ENCODE measurements around the gene PTOV1.

Gene PTOV1

DNA sequence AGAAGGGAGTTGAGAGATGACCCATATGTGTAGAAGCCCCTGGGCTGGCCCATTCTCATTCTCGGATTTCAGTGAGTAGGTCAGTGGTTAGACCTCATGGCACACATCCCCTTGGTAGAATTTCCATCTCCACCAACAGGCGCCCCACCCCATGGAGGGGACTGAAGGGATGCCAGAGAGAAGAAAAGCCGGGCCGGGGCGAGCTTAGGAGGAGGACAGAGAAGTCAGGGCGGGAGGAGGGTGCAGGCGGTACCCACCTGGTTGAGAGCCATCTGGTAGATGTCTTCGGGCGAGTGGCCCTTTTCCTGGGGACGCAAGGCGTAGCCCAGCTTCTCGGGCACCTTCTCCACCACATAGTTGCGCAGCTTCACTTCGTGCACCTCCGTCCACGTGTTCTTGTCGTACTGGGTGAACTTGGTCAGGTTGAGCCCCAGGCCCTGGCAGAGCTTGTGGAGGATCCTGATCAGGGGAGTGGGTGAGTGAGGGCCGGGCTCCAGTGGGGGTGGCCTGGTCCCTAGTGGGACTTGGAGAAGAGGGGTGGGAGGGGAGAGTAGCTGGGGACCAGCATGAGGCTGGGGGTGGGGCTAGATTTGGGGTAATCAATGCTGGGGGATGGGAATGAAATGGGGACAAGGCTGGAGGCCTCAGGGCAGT, 43.2 kb downstream of the PTOV1 start:
- DNase-seq (ENCODE audit: low read depth in 1 of 2, low spot score in 1 of 2) = no peak
- TF ChIP-seq GABPA (IDR thresholded peaks at IDR 0.05; ENCODE audit: low read depth) = no peak
- no peak for TF ChIP-seq REST (IDR thresholded peaks at IDR 0.05; ENCODE audit: insufficient replicate concordance, low read depth)
- no peak for TF ChIP-seq POLR2AphosphoS5 (IDR thresholded peaks at IDR 0.05; ENCODE audit: low read depth)
- TF ChIP-seq SPI1 (IDR thresholded peaks at IDR 0.05; ENCODE audit: borderline replicate concordance, low read depth) = no peak
- TF ChIP-seq CTCF (IDR thresholded peaks at IDR 0.05; ENCODE audit: insufficient read depth, low read length) = no peak
- Histone ChIP-seq H3K27me3 (ENCODE audit: insufficient read depth, poor library complexity, severe bottlenecking) (no peaks in the 10 kb centered on the region), H3K27ac (replicated peaks) (no peak overlapping the region), H3K4me3 (replicated peaks; ENCODE audit: insufficient read depth, low read length) (no peak overlapping the region)

DNA sequence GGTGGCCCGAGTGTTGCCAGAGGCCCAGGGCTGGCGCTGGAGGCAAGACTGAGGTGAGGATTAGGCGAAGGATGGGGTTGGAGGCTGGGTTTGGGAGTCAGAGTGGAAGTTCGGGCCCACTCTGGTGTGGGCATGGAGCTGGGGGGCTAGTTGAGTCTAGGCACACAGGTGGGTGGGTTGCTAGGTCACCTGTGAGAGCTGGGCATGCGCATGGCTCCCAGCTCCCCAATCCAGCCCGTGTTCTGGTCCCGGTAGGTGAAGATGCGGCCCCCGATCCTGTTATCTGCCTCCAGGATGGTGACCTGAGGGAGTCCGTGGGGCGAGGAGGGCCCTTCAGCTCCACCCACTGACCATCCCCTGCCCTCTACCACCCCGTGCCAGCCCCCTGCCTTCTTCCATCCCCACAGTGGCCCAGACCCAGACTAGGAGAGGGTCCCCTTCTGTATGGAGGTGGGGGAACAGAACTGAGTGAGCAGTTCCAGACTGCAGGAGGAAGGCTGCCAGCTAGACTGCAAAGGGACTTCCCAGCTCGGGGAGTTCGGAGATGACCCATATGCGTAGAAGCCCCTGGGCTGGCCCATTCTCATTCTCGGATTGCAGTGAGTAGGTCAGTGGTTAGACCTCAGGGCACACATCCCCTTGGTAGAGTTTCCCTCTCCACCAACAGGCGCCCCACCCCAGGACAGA, 44.1 kb downstream of the PTOV1 start:
- TF ChIP-seq GABPA (IDR thresholded peaks at IDR 0.05; ENCODE audit: low read depth) (no peak), SPI1 (IDR thresholded peaks at IDR 0.05; ENCODE audit: borderline replicate concordance, low read depth) (no peak), REST (IDR thresholded peaks at IDR 0.05; ENCODE audit: insufficient replicate concordance, low read depth) (no peak), POLR2AphosphoS5 (IDR thresholded peaks at IDR 0.05; ENCODE audit: low read depth) (no peak), CTCF (IDR thresholded peaks at IDR 0.05; ENCODE audit: insufficient read depth, low read length) (no peak)
- Histone ChIP-seq H3K4me3 (replicated peaks; ENCODE audit: insufficient read depth, low read length) (no peak overlapping the region), H3K27me3 (ENCODE audit: insufficient read depth, poor library complexity, severe bottlenecking) (no peaks in the 10 kb centered on the region), H3K27ac (replicated peaks) (no peak overlapping the region)
- no peak for DNase-seq (ENCODE audit: low read depth in 1 of 2, low spot score in 1 of 2)

GRCh38 chr19:49895566-49896297, 44.8 kb downstream of the PTOV1 start:
- Histone ChIP-seq H3K27ac (replicated peaks) (no peak overlapping the region), H3K27me3 (ENCODE audit: insufficient read depth, poor library complexity, severe bottlenecking) (no peaks in the 10 kb centered on the region), H3K4me3 (replicated peaks; ENCODE audit: insufficient read depth, low read length) (no peak overlapping the region)
- no peak for DNase-seq (ENCODE audit: low read depth in 1 of 2, low spot score in 1 of 2)
- TF ChIP-seq SPI1 (IDR thresholded peaks at IDR 0.05; ENCODE audit: borderline replicate concordance, low read depth) (no peak), REST (IDR thresholded peaks at IDR 0.05; ENCODE audit: insufficient replicate concordance, low read depth) (no peak), POLR2AphosphoS5 (IDR thresholded peaks at IDR 0.05; ENCODE audit: low read depth) (no peak), GABPA (IDR thresholded peaks at IDR 0.05; ENCODE audit: low read depth) (no peak), CTCF (IDR thresholded peaks at IDR 0.05; ENCODE audit: insufficient read depth, low read length) (no peak)
